WTC11 (cell line): Measurements from ENCODE around the gene ZBTB4. TPM values are rescaled to one million over a fixed set of nuclear protein-coding genes. Genes with fewer than 3 reads are reported as not detected.

ENCODE experiments used
- ATAC-seq: fragments of 200-7000 bp; cut with Tn5 transposase; 2 replicates; pipeline ENCODE4 v1.10.0; 2021; ENCODE audit warnings: mild to moderate bottlenecking, moderate library complexity
- CTCF ChIA-PET: fragments of 300-600 bp; sonication (Branson Sonifier 250); formaldehyde crosslinking; loops from one replicate; lab custom pipeline; 2021; ENCODE audit warnings: antibody characterized with exemption; lab: Charles Lee
- POLR2A ChIA-PET: fragments of 350-600 bp; sonication (Branson Sonifier 250); formaldehyde crosslinking; loops from one replicate; lab custom pipeline; 2021; ENCODE audit warnings: antibody characterized with exemption; lab: Charles Lee
- DNase-seq: peaks from one replicate; pipeline ENCODE4 v3.0.0; 2021; ENCODE audit warnings: low spot score
- H3K27ac Mint-ChIP-seq: 2 replicates; pipeline ENCODE4 v1.8.0; 2021; ENCODE audit warnings: mixed read lengths
- H3K27me3 Mint-ChIP-seq: 2 replicates; pipeline ENCODE4 v1.8.0; 2021; ENCODE audit warnings: low read depth, mild to moderate bottlenecking, moderate library complexity, mixed read lengths
- H3K36me3 Mint-ChIP-seq: 2 replicates; pipeline ENCODE4 v1.8.0; 2021; ENCODE audit warnings: mixed read lengths
- H3K4me1 Mint-ChIP-seq: 2 replicates; pipeline ENCODE4 v1.8.0; 2022; ENCODE audit warnings: mixed read lengths
- H3K4me3 Mint-ChIP-seq: 2 replicates; pipeline ENCODE4 v1.8.0; 2021; ENCODE audit warnings: mild to moderate bottlenecking, moderate library complexity, mixed read lengths
- H3K9me3 Mint-ChIP-seq: 2 replicates; pipeline ENCODE4 v1.8.0; 2021; ENCODE audit warnings: mixed read lengths
- ATF3 ChIP-seq: sonication (generic); formaldehyde crosslinking; conservative IDR thresholded peaks from 2 replicates; pipeline ENCODE4 v1.8.1; 2022; ENCODE audit warnings: mild to moderate bottlenecking, missing genetic modification reagents
- CDX4 ChIP-seq: fragments of 250-450 bp; sonication (Bioruptor Pico); IDR thresholded peaks from 2 replicates; pipeline ENCODE4 v1.9.0; 2021; ENCODE audit warnings: moderate library complexity, mild to moderate bottlenecking, inconsistent platforms, borderline replicate concordance
- ERG ChIP-seq: fragments of 250-450 bp; sonication (Bioruptor Pico); IDR thresholded peaks from 2 replicates; pipeline ENCODE4 v1.8.0; 2021; ENCODE audit warnings: mild to moderate bottlenecking
- IRF2 ChIP-seq: sonication (generic); formaldehyde crosslinking; IDR thresholded peaks from 2 replicates; pipeline ENCODE4 v1.8.0; 2022; ENCODE audit warnings: low read depth, missing genetic modification reagents, borderline replicate concordance
- JAZF1 ChIP-seq: fragments of 250-450 bp; sonication (Bioruptor Pico); IDR thresholded peaks from 2 replicates; pipeline ENCODE4 v1.9.0; 2021; ENCODE audit warnings: moderate library complexity, mild to moderate bottlenecking, inconsistent platforms
- MAX ChIP-seq: sonication (generic); formaldehyde crosslinking; IDR thresholded peaks from 2 replicates; pipeline ENCODE4 v1.8.0; 2022; ENCODE audit warnings: mild to moderate bottlenecking, missing genetic modification reagents
- MXD4 ChIP-seq: fragments of 250-450 bp; sonication (Bioruptor Pico); IDR thresholded peaks from 2 replicates; pipeline ENCODE4 v1.8.0; 2021; ENCODE audit warnings: mild to moderate bottlenecking, moderate library complexity, borderline replicate concordance
- NR3C1 ChIP-seq: sonication (generic); formaldehyde crosslinking; conservative IDR thresholded peaks from 2 replicates; pipeline ENCODE4 v1.8.1; 2023; ENCODE audit warnings: low read depth, mild to moderate bottlenecking, missing genetic modification reagents
- PRDM15 ChIP-seq: sonication (generic); formaldehyde crosslinking; IDR thresholded peaks from 2 replicates; pipeline ENCODE4 v1.8.0; 2022; ENCODE audit warnings: missing genetic modification reagents
- PREB ChIP-seq: sonication (generic); formaldehyde crosslinking; IDR thresholded peaks from 2 replicates; pipeline ENCODE4 v1.8.1; 2022; ENCODE audit warnings: mild to moderate bottlenecking, missing genetic modification reagents, moderate library complexity, borderline replicate concordance
- PRRX2 ChIP-seq: fragments of 250-450 bp; sonication (Bioruptor Pico); IDR thresholded peaks from 2 replicates; pipeline ENCODE4 v1.8.0; 2021; ENCODE audit warnings: mild to moderate bottlenecking
- SP1 ChIP-seq: sonication (generic); formaldehyde crosslinking; conservative IDR thresholded peaks from 2 replicates; pipeline ENCODE4 v1.8.1; 2022; ENCODE audit warnings: missing genetic modification reagents
- TCF7 ChIP-seq: sonication (generic); formaldehyde crosslinking; IDR thresholded peaks from 2 replicates; pipeline ENCODE4 v1.8.0; 2022; ENCODE audit warnings: mild to moderate bottlenecking, low read depth, missing genetic modification reagents, moderate library complexity
- ZBTB43 ChIP-seq: sonication (generic); formaldehyde crosslinking; IDR thresholded peaks from 2 replicates; pipeline ENCODE4 v1.8.1; 2023; ENCODE audit warnings: mild to moderate bottlenecking, missing genetic modification reagents
- ZNF121 ChIP-seq: sonication (generic); formaldehyde crosslinking; IDR thresholded peaks from 2 replicates; pipeline ENCODE4 v1.8.0; 2023; ENCODE audit warnings: missing genetic modification reagents
- ZNF232 ChIP-seq: sonication (generic); formaldehyde crosslinking; IDR thresholded peaks from 2 replicates; pipeline ENCODE4 v1.8.0; 2022; ENCODE audit warnings: mild to moderate bottlenecking, missing genetic modification reagents
- ZNF281 ChIP-seq: sonication (generic); formaldehyde crosslinking; IDR thresholded peaks from 2 replicates; pipeline ENCODE4 v1.8.0; 2023; ENCODE audit warnings: mild to moderate bottlenecking, missing genetic modification reagents
- ZNF317 ChIP-seq: sonication (generic); formaldehyde crosslinking; IDR thresholded peaks from 2 replicates; pipeline ENCODE4 v1.8.1; 2023; ENCODE audit warnings: low read depth, mild to moderate bottlenecking, moderate library complexity, missing genetic modification reagents, borderline replicate concordance
- total RNA-seq: library from RNA; stranded (reverse); gene quantifications from 3 replicates; pipeline ENCODE4 v1.2.3, GENCODE V29; 2021

ZBTB4 gene
- total RNA-seq, 1 experiment from 2014 or later, result 14.6 TPM

GRCh38 chr17:7468290-7468689 is 11.1 kb downstream of the ZBTB4 start (continued):
- TF ChIP-seq PRDM15 (CRISPR knock-in tag), result no peak
- no peak for TF ChIP-seq MAX
- TF ChIP-seq, all 79 proteins: peak for 0

GRCh38 chr17:7467498-7467897 is 11.9 kb downstream of the ZBTB4 start:
- Mint-ChIP-seq H3K27ac (no peak overlapping the region; the same call in 1 of the 2 replicates), H3K9me3 (no peaks in the 10 kb centered on the region), H3K36me3 (no peaks in the 10 kb centered on the region), H3K27me3 (no peaks in the 10 kb centered on the region)
- ChIA-PET POLR2A (no interaction called here), CTCF (interaction anchor here (0.6 kb wide), 1 partner anchor 11 kb away, joined by 3 read pairs; no protein-coding TSS in a partner anchor)
- DNase-seq (no peak), ATAC-seq (no peak)
- no peak for TF ChIP-seq ZNF317 (CRISPR knock-in tag)
- no peak for TF ChIP-seq ZNF232 (CRISPR knock-in tag)
- no peak for TF ChIP-seq ZNF281 (CRISPR knock-in tag)
- no peak for TF ChIP-seq ERG (CRISPR knock-in tag)
- TF ChIP-seq ATF3 (CRISPR knock-in tag), result no peak
- TF ChIP-seq SP1 (CRISPR knock-in tag), result no peak
- TF ChIP-seq CDX4, result no peak
- no peak for TF ChIP-seq ZNF121
- TF ChIP-seq ZBTB43, result no peak
- no peak for TF ChIP-seq JAZF1 (CRISPR knock-in tag)
- no peak for TF ChIP-seq IRF2 (CRISPR knock-in tag)
- TF ChIP-seq PRRX2 (CRISPR knock-in tag), result no peak
- no peak for TF ChIP-seq MXD4 (CRISPR knock-in tag)
- TF ChIP-seq TCF7, result no peak
- no peak for TF ChIP-seq NR3C1 (CRISPR knock-in tag)
- no peak for TF ChIP-seq PREB (CRISPR knock-in tag)
- no peak for TF ChIP-seq MAX
- TF ChIP-seq, all 79 proteins: peak for 0
- Mint-ChIP-seq H3K4me3 (no peak overlapping the region), H3K4me1 (0 out of 2 replicates have a peak, but pooled peaks cover 6% of the 10 kb centered on the region)
